GM10248 (cell line): ENCODE results near the gene HMGB4.

ENCODE experiments used
- CTCF ChIA-PET: fragments of 300-600 bp; sonication (Branson Sonifier 250); formaldehyde crosslinking; extraction: SDS; loops from one replicate; lab custom pipeline; 2021; ENCODE audit warnings: antibody characterized with exemption; lab: Yijun Ruan, JAX
- POLR2A ChIA-PET: fragments of 350-650 bp; sonication (Branson Sonifier 250); formaldehyde crosslinking; extraction: SDS; loops from one replicate; lab custom pipeline; 2020; ENCODE audit warnings: antibody characterized with exemption; lab: Yijun Ruan, JAX
- DNase-seq: peaks from one replicate; pipeline ENCODE4 v3.0.0; 2012; ENCODE audit errors: extremely low spot score
- CTCF ChIP-seq: IDR thresholded peaks from 2 replicates; pipeline ENCODE4 v1.5.1; 2012; ENCODE audit warnings: mild to moderate bottlenecking, low read depth; ENCODE audit errors: extremely low read depth, missing control alignments, control extremely low read depth

Gene HMGB4

GRCh38 chr1:33825506-33825905, 38.4 kb upstream of the HMGB4 start:
- TF ChIP-seq CTCF: no peak
- CTCF ChIA-PET: no interaction called here
- POLR2A ChIA-PET: no interaction called here
- DNase-seq: no peak

GRCh38 chr1:33826311-33826710, 37.6 kb upstream of the HMGB4 start:
- DNase-seq: no peak
- ChIA-PET CTCF (no interaction called here), POLR2A (no interaction called here)
- TF ChIP-seq CTCF: no peak

GRCh38 chr1:33826711-33827110, 37.2 kb upstream of the HMGB4 start:
- ChIA-PET POLR2A (no interaction called here), CTCF (interaction anchor here (0.9 kb wide), 1 partner anchor 36 kb away, joined by 3 read pairs; no protein-coding TSS in a partner anchor)
- no peak for TF ChIP-seq CTCF
- DNase-seq: no peak

- no peak for DNase-seq
- no peak for TF ChIP-seq CTCF
- ChIA-PET POLR2A (no interaction called here), CTCF (no interaction called here)
Observed at GRCh38 chr1:33828059-33828458, 35.8 kb upstream of the HMGB4 start.

GRCh38 chr1:33828654-33829053, 35.2 kb upstream of the HMGB4 start:
- ChIA-PET POLR2A (no interaction called here), CTCF (no interaction called here)
- no peak for DNase-seq
- TF ChIP-seq CTCF: no peak

GRCh38 chr1:33836911-33837310, 27.0 kb upstream of the HMGB4 start:
- no peak for TF ChIP-seq CTCF
- ChIA-PET POLR2A (no interaction called here), CTCF (no interaction called here)
- DNase-seq: no peak

- DNase-seq: no peak
- ChIA-PET CTCF (no interaction called here), POLR2A (no interaction called here)
- TF ChIP-seq CTCF: no peak
Observed at GRCh38 chr1:33837635-33838034, 26.2 kb upstream of the HMGB4 start.
